GM21529 (cell line): ENCODE data around the gene FAF2.
"Not testable (repeated sequence)": the region's sequence is repeated elsewhere in the genome, so short reads cannot be mapped to it uniquely, and the experiment has no call there.

ENCODE experiments used
- ATAC-seq: cut with Tn5 transposase; IDR thresholded peaks from one replicate; pipeline ENCODE4 v1.9.1; 2021; ENCODE audit not compliant: unreplicated experiment

FAF2 gene

DNA sequence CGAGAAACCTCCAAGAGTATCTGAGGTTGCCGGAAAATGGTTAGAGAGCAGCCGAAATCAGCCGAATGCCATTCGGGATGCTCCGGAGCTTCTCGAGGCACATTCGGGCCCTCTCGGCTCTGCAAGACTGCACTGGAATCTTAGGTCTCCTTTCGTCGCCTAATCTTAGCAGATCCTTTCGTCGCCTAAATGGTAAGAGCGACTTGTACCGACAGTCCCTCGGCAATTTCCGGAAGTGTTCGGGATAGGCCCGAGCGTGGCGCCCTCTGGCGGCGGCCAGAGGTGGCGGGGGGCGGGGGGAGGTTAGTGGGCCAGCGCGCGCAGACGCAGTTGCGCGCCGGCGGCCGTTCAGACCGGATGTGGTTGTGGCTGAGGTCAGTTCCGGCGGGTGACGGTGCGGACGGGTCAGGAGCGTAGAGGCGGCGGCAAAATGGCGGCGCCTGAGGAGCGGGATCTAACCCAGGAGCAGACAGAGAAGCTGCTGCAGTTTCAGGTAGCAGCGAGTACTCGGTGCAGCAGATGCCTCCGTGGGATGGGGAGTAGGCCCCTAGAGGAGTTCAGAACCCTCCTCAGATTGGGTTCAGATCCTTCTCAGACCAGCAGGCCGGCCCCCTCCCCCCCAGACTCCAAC lies at the start of gene FAF2:
FAF2 (plus strand) TSS at position 408 of the 631 bp plus-strand sequence; CDS start at position 431, 23 bp downstream.
- ATAC-seq, result peak; percentile 97

GRCh38 chr5:176400382-176401156 lies 47.6 kb upstream of the FAF2 start:
- no peak for ATAC-seq

- no peak for ATAC-seq
Observed at GRCh38 chr5:176401281-176402205, 46.6 kb upstream of the FAF2 start.

DNA sequence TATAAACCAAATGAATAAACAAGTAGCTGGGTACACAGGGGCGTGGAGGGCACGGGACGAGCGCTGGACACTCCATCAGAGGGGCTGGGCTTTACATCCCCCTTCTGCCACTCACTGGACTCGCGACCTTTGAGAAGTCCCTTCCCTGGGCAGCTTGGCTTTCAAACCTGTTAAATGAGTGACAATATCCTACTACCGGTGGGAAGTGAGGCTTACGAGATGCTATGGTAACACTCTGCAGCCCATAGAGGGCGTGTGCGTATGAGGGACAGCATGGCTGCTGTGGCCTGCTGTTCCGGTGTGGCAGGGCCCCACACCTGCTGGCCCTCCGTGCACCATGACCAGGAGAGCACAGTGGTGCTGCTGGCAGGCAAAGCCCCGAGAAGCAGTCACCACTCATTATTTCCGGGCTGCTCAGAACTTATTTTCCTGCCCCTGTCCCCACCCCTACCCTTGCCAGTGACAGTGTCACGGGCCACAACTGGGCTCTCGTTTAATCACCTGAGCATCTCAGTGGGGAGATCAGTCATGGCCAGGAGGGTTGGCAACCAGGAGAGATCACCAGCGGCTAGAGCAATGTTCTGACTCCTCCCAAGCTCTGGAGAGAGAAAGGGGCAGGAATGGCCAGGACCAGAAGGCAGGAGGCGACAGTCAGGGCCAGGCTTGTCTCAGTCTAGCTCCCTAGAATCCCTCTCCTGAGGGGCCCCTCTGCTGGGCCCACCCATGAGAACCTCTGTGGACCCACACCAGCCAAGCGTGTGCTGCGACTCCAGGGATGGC lies 42.3 kb upstream of the FAF2 start:
- ATAC-seq, result no peak

DNA sequence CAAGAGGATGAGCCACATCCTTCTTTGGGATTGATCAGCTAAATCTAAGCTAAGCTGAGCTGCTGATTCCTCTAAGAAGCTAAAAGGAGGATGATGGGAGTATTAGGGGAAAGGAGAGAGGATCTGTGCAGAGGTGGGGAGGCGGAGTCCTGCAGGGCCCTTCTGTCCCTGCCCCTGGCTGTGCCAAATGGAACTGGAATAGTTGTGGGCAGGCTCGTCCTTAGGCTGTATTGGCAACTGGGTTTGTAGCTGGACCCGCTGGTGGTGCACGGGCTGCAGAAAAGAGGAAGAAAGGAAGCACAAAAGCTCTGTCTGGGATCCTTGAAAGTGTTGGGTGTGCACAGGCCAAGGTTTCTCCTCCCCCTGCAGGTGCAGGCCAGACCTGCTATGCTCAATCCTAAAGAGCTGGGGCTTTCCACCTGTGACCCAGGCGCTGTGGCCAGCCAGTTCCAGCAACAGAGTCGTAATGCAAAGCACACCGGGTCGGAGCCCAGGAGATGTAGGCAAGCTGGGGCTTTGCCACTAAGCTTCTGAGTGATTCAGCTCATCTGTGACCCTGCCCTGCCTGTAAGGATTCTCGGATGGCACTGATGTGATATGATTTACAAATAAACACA lies 41.6 kb upstream of the FAF2 start:
- ATAC-seq, result no peak

GRCh38 chr5:176407456-176408251 lies 40.5 kb upstream of the FAF2 start:
- no peak for ATAC-seq

DNA sequence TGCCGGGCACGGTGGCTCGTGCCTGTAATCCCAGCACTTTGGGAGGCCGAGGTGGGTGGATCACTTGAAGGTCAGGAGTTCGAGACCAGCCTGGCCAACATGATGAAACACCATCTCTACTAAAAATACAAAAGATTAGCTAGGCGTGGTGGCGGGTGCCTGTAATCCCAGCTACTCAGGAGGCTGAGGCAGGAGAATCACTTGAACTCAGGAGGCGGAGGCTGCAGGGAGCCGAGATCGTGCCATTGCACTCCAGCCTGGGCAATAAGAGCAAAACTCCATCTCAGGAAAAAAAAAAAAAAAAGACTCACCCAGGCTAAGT lies 40.0 kb upstream of the FAF2 start:
- ATAC-seq, result not testable (repeated sequence)

DNA sequence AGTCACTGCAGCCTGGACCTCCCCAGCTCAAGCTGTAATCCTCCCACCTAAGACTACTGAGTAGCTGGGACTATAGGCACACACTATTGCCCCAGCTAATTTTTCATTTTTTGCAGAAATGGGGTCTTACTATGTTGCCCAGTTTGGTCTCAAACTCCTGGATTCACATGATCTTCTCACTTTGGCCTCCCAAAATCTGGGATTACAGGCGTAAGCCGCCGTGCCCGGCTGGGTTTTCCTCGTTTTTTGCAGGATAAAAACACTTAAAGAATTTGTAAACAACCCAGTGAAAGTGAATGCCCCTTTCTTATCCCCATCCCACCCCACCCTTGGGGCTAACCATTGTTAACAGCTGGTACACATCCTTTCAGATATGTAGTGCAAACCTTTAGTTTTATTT lies 39.6 kb upstream of the FAF2 start:
- ATAC-seq, result no peak

GRCh38 chr5:176409765-176410164 lies 38.4 kb upstream of the FAF2 start:
- no peak for ATAC-seq

DNA sequence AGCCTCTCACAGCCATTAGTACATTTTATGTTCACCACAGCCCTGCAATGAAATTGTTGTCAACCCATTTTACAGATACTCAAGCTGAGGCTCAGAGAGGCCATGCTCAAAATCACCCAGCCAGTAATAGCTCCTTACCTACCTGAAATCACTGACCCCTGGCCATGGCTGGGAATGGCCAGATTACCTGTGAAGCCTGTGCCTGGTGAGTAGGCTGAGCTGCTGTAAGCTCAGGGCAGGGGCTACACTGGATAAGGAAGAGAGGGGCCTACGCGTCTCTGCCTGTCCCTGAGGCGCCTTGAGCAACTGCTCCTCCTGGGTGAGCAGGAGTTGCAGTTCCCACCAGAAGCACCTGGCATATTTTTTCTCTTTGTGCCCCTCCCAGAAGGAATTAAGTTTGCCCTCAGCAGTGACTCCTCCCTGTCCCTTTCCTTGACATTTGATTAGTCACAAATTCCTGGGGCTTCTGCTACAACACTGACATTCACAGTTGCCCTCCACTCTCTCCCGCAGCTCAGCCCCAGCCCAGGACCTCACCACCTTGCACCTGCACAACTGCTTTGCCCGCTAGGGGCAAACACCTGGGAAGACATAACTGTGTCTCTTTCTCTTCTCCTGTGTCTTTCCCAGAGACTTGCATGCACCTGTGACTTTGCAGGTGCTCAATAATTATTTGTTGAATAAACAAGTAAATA lies 37.6 kb upstream of the FAF2 start:
- ATAC-seq, result no peak

DNA sequence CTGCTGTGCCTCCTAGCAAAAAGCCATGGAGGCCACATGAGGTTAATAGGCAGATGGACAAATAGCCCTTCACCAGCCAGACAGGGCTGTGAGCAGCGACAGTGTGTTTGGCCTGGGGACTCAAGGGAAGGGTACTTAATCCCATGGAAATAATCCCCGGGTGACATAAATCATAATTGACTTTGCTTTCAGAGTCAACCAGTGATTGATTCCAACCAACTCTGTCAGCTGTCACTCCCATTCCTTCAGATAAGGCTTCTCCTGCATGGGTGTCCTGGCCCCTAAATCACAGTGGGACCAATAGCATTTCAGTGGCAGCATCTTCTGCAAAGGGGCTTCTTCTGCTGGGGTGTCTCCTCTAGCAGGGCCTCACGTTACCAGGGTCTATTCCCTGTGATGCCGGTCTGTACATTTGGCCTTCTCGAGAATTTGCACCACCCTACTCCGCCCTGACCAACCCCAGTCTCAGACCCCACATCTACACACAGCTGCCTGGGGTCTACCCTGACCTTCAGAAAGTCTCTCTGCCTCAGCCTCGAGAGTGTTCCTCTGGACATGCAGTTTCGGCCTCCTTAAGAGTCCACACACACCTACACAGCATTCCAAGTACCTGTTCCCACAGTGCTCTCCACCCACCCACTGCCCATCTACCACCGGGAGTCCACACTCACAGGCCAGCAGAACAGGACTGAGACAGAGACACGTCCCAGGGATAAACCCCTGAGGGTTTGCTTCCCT lies 35.5 kb upstream of the FAF2 start:
- ATAC-seq, result no peak

DNA sequence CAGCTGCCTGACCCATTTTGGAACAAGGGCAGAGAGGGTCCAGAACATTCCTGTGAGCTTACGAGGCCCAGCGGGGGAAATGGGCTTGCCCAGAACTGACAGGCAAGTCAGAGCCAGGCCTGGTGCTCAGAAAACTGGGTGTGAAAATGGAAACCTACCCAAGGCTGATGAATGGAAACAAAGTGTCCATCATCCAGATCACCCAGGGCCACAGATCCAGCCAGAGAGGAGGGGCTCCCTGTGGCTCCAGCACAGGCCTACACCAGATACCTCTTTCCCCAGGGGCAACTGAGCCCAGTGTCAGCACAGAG lies 35.0 kb upstream of the FAF2 start:
- ATAC-seq, result no peak

GRCh38 chr5:176413709-176414191 lies 34.4 kb upstream of the FAF2 start:
- ATAC-seq, result no peak

DNA sequence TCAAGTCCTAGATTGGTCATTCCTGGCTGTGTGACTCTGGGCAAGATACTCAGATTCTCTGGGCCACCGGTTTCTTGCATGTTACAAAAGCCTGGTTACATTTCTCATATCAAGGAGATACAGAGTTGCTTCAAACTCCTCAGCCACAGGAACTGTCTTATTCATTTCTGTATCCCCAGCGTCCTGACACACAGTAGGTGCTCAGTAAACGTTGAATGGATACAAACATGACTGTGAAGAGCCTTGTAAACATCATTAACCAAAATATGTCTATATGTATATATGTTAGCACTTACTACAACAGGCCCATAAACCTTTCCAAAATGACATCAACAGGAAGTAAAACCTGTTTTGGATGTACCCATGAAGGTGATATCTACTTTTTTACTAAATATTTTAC lies 33.5 kb upstream of the FAF2 start:
- no peak for ATAC-seq

- no peak for ATAC-seq
Observed at GRCh38 chr5:176415240-176415951, 32.8 kb upstream of the FAF2 start.

GRCh38 chr5:176415952-176416924 lies 31.9 kb upstream of the FAF2 start, which contains the start of gene CLTB:
TSS of gene CLTB (minus strand) at chr5:176416539. CDS start at chr5:176416363, 176 bp downstream.
- peak; percentile 92 for ATAC-seq

- ATAC-seq, result no peak
Observed at GRCh38 chr5:176416965-176417364, 31.2 kb upstream of the FAF2 start.
